Prostate gland (tissue), 2 donors: ENCODE measurements around the gene CCDC182. TPM values are rescaled to one million over a fixed set of nuclear protein-coding genes. Genes with fewer than 3 reads are reported as not detected.

Experiments used
- DNase-seq: peaks from one replicate; pipeline ENCODE4 v3.0.0-alpha.2; 2019; ENCODE audit warnings: low spot score
- H3K27ac ChIP-seq, 2 donors: fragments of 200-600 bp; sonication (generic); 2 replicates each; pipeline ENCODE4 v1.5.1; 2017 to 2019
- H3K27me3 ChIP-seq: fragments of 200-600 bp; sonication (generic); replicated peaks from 2 replicates; pipeline ENCODE4 v1.5.1; 2019; ENCODE audit not compliant: insufficient read depth
- H3K36me3 ChIP-seq, 2 donors: fragments of 200-600 bp; sonication (generic); 1 replicate in 1 of 2; 2 replicates in 1 of 2; pipeline versions ENCODE4 v1.5.1 to v1.8.1; 2017 to 2019
- H3K4me1 ChIP-seq: fragments of 200-600 bp; sonication (generic); replicated peaks from 2 replicates; pipeline ENCODE4 v1.5.1; 2019
- H3K4me3 ChIP-seq, 2 donors: fragments of 200-600 bp; sonication (generic); 2 replicates each; pipeline ENCODE4 v1.5.1; 2017 to 2019
- H3K9me3 ChIP-seq: fragments of 200-600 bp; sonication (generic); 2 replicates; pipeline ENCODE4 v1.5.1; 2017
- POLR2A ChIP-seq: fragments of 450-650 bp; IDR thresholded peaks from one replicate; pipeline ENCODE4 v1.6.1; 2016; ENCODE audit warnings: antibody characterized with exemption, mild to moderate bottlenecking
- POLR2AphosphoS5 ChIP-seq: sonication (generic); formaldehyde crosslinking; IDR thresholded peaks from one replicate; pipeline ENCODE4 v1.6.1; 2017; ENCODE audit warnings: antibody characterized with exemption
- WGBS: methylation state at CpG from one replicate; pipeline ENCODE4 v1.1.5; 2018; 5-methylcytosine and 5-hydroxymethylcytosine counted together
- intact Hi-C: fragments of 100-400 bp; cut with DNase I; formaldehyde crosslinking; loops from one replicate; pipeline ENCODE4 v1.14.2; 2022
- total RNA-seq, 2 donors: library from RNA; depleted of rRNA; stranded (reverse); fragments of >200 nt; gene quantifications; one replicate each; pipeline ENCODE4 v1.1.0, GENCODE V29; 2016
- TF ChIP-seq, protein P1 (sequence below), 4 experiments: fragments of 200-600 bp in 2 of 4; fragments of 450-650 bp in 2 of 4; sonication (generic) in 2 of 4; IDR thresholded peaks; 1 replicate in 3 of 4; 2 replicates in 1 of 4; pipeline ENCODE4 v1.5.1; 2016 to 2019; ENCODE audit warnings: antibody characterized with exemption in 4 of 4, mild to moderate bottlenecking in 2 of 4, moderate library complexity in 2 of 4

Gene CCDC182
- total RNA-seq, 2 donors from 2014 or later: 1.1 TPM; not detected in 1

DNA sequence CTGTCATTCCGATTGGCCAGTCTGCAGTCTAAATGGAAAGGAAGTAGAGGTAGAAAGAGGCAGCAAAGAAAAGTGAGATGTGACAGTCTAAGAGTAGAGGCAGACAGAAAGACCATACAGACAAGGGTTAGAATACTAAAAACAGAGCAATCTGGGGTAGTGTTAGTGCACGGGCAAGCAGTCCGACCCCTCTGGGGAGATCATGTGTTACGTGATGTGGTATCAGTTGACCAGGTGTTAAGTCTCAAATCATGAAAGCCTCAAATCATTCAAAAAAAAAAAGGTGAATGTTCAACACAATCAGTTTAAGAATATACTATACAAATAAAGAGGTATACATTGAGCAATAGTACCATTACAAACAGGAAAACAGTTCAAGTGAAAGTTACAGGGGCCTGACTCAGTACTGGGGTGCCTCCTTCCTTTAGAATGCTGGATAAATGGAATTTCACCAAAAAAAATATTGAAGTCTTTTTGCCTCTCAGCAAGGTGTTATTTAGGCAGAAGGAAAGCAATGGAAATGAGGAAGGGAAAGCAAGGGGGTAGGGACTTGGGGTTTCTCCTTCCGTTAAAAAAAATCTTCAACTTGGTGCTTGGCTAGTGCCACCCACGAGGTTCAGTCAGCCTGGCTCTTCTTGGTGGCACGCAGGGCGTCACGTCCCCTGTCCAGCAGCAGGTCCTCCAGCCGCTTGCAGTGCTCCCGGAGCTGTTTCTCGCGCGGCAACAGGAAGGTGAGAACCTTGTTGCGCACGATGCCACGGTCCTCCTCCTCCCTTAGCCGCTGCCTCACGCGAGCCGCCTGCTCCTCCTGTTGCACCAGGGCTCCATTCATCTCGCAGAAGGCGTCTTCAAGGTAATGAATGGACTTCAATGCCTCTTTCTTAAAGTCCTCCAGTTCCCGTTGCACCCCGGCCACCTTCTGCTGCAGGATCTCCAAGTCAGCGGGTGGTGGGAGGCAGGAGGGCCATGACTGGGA lies 616 bp downstream of the CCDC182 start:
- no peaks in the 10 kb centered on the region for H3K4me1 ChIP-seq
- TF ChIP-seq POLR2AphosphoS5: no peak
- WGBS: 89% methylated on average over 26 of the region's 26 CpGs
- H3K4me3 ChIP-seq: no peak overlapping the region
- no peak for DNase-seq
- H3K27ac ChIP-seq: no peak overlapping the region
- no peaks in the 10 kb centered on the region for H3K27me3 ChIP-seq
- intact Hi-C loops: loop anchor here (5.0 to 10.0 kb wide), 3 partner anchors 150 to 617 kb away; no protein-coding TSS in a partner anchor
- no peaks in the 10 kb centered on the region for H3K36me3 ChIP-seq
- no peaks in the 10 kb centered on the region for H3K9me3 ChIP-seq

- no peak for DNase-seq
- Histone ChIP-seq H3K27me3 (no peaks in the 10 kb centered on the region), H3K27ac (no peak overlapping the region), H3K36me3 (no peaks in the 10 kb centered on the region), H3K4me1 (no peaks in the 10 kb centered on the region), H3K9me3 (no peaks in the 10 kb centered on the region), H3K4me3 (no peak overlapping the region)
- intact Hi-C loops: loop anchor here (10.0 kb wide), 1 partner anchor 145 kb away; no protein-coding TSS in a partner anchor
- TF ChIP-seq POLR2A: no peak
- TF ChIP-seq, protein P1, sequence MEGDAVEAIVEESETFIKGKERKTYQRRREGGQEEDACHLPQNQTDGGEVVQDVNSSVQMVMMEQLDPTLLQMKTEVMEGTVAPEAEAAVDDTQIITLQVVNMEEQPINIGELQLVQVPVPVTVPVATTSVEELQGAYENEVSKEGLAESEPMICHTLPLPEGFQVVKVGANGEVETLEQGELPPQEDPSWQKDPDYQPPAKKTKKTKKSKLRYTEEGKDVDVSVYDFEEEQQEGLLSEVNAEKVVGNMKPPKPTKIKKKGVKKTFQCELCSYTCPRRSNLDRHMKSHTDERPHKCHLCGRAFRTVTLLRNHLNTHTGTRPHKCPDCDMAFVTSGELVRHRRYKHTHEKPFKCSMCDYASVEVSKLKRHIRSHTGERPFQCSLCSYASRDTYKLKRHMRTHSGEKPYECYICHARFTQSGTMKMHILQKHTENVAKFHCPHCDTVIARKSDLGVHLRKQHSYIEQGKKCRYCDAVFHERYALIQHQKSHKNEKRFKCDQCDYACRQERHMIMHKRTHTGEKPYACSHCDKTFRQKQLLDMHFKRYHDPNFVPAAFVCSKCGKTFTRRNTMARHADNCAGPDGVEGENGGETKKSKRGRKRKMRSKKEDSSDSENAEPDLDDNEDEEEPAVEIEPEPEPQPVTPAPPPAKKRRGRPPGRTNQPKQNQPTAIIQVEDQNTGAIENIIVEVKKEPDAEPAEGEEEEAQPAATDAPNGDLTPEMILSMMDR (IDR thresholded peaks at IDR 0.05): no peak
- TF ChIP-seq POLR2AphosphoS5: no peak
- 50% methylated on average over 2 of the region's 2 CpGs for WGBS
Measured at GRCh38 chr17:57740235-57740528, 4.9 kb downstream of the CCDC182 start.

- H3K4me3 ChIP-seq: no peak overlapping the region
- H3K36me3 ChIP-seq: no peaks in the 10 kb centered on the region
- H3K4me1 ChIP-seq: no peaks in the 10 kb centered on the region
- no peaks in the 10 kb centered on the region for H3K9me3 ChIP-seq
- DNase-seq: no peak
- 67% methylated on average over 1 of the region's 1 CpG for WGBS
- no peak for TF ChIP-seq POLR2A
- TF ChIP-seq, protein P1 (IDR thresholded peaks at IDR 0.05): peak in 2 of 4 experiments; percentile 23 to 26
- H3K27ac ChIP-seq: no peak overlapping the region
- intact Hi-C loops: loop anchor here (10.0 kb wide), 1 partner anchor 145 kb away; no protein-coding TSS in a partner anchor
- H3K27me3 ChIP-seq: no peaks in the 10 kb centered on the region
Measured at GRCh38 chr17:57739402-57740234, 5.5 kb downstream of the CCDC182 start.

DNA sequence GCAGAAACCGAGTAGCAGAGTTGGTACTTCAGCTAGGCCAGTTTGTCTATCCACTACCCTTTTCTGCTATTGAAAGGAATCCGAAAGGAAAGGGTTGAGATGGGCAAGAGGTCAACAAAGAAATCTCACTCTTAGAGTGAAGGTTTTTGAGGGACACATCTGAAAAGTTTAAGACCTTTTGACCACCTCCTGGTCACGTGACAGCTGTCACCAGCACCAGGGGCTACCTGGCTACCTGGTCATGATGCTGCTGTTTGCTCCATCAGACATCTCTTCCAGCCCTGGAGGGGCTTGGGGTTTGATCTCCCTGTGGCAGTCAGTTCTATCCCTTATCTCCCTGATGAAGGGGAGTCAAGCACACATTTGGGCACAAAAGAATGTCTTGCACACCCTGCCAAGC lies 7.6 kb downstream of the CCDC182 start:
- Histone ChIP-seq H3K9me3 (no peaks in the 10 kb centered on the region), H3K4me1 (no peaks in the 10 kb centered on the region), H3K4me3 (no peak overlapping the region), H3K36me3 (no peaks in the 10 kb centered on the region), H3K27ac (no peak overlapping the region), H3K27me3 (no peaks in the 10 kb centered on the region)
- TF ChIP-seq POLR2AphosphoS5 (no peak), POLR2A (no peak)
- TF ChIP-seq, protein P1 (IDR thresholded peaks at IDR 0.05): no peak
- 88% methylated on average over 3 of the region's 3 CpGs for WGBS
- no peak for DNase-seq
- intact Hi-C loops: no loop called here

- H3K27ac ChIP-seq: no peak overlapping the region
- DNase-seq: no peak
- TF ChIP-seq, protein P1 (IDR thresholded peaks at IDR 0.05): peak in 1 of 4 experiments; percentile 29
- TF ChIP-seq POLR2A (no peak), POLR2AphosphoS5 (no peak)
- no peaks in the 10 kb centered on the region for H3K27me3 ChIP-seq
- H3K4me3 ChIP-seq: no peak overlapping the region
- whole genome bisulfite sequencing: 77% methylated on average over 6 of the region's 6 CpGs
- H3K36me3 ChIP-seq: no peaks in the 10 kb centered on the region
- no peaks in the 10 kb centered on the region for H3K9me3 ChIP-seq
- intact Hi-C loops: no loop called here
- H3K4me1 ChIP-seq: no peaks in the 10 kb centered on the region
Measured at GRCh38 chr17:57735707-57736106, 9.4 kb downstream of the CCDC182 start.
